GM12878 (cell line): Measurements from ENCODE around the gene CYP51A1. TPM values are rescaled to one million over a fixed set of nuclear protein-coding genes. Genes with fewer than 3 reads are reported as not detected.

ENCODE experiments used
- ATAC-seq: fragments of 200-7000 bp; cut with Tn5 transposase; 3 replicates; pipeline ENCODE4 v1.9.1; 2020; ENCODE audit warnings: mild to moderate bottlenecking, moderate library complexity
- BruUV-seq: library from RNA; stranded (reverse); fragments of 400-500 nt; replicated peaks from 2 replicates; lab custom pipeline; 2021; lab: Mats Ljungman, UMichigan
- CTCF ChIA-PET: fragments of 300-600 bp; sonication (Branson Sonifier 250); formaldehyde crosslinking; extraction: SDS; loops from one replicate; lab custom pipeline; 2021; ENCODE audit warnings: inconsistent platforms; lab: Yijun Ruan, JAX
- POLR2A ChIA-PET: fragments of 350-600 bp; formaldehyde crosslinking; extraction: SDS; loops from one replicate; lab custom pipeline; 2021; ENCODE audit warnings: inconsistent platforms; lab: Charles Lee
- RAD21 ChIA-PET: fragments of 300-600 bp; sonication (Branson Sonifier 250); formaldehyde crosslinking; loops from one replicate; lab custom pipeline; 2023; ENCODE audit warnings: antibody characterized with exemption; ENCODE audit not compliant: unreplicated experiment; lab: Charles Lee
- SMC1A ChIA-PET: fragments of 300-600 bp; sonication (Branson Sonifier 250); formaldehyde crosslinking; loops from one replicate; lab custom pipeline; 2023; ENCODE audit not compliant: unreplicated experiment, uncharacterized antibody; lab: Charles Lee
- DNase-seq: peaks from one replicate; pipeline ENCODE4 v3.0.0-alpha.2; 2011; ENCODE audit warnings: low read depth, low spot score
- FAIRE-seq: peaks from 3 replicates; lab custom pipeline; 2011; peaks lifted over from hg19 to GRCh38; lab: Jason Lieb, UNC
- H2AFZ ChIP-seq: 2 replicates; pipeline ENCODE4 v1.6.0; 2011; ENCODE audit warnings: low read depth, low read length, control low read depth; ENCODE audit not compliant: control insufficient read depth
- H3K27ac ChIP-seq: 2 replicates; pipeline ENCODE4 v1.5.1; 2011; ENCODE audit warnings: control low read depth; ENCODE audit not compliant: control insufficient read depth, insufficient read depth
- H3K27me3 ChIP-seq, 2 experiments: replicated peaks in 1 of 2; 2 replicates each; pipeline versions ENCODE4 v1.6.0 to v1.6.1; 2011; ENCODE audit warnings: low read length in 1 of 2; ENCODE audit not compliant: control insufficient read depth in 2 of 2, insufficient read depth in 2 of 2
- H3K36me3 ChIP-seq, 2 experiments: 2 replicates each; pipeline ENCODE4 v1.5.1; 2011; ENCODE audit warnings: low read length in 1 of 2; ENCODE audit not compliant: control insufficient read depth in 2 of 2, insufficient read depth in 2 of 2
- H3K4me1 ChIP-seq: 2 replicates; pipeline ENCODE4 v1.6.1; 2011; ENCODE audit warnings: mild to moderate bottlenecking, low read length, moderate library complexity, mixed read lengths; ENCODE audit not compliant: control insufficient read depth, insufficient read depth
- H3K4me2 ChIP-seq: 2 replicates; pipeline ENCODE4 v1.6.0; 2011; ENCODE audit warnings: control low read depth; ENCODE audit not compliant: control insufficient read depth, insufficient read depth
- H3K4me3 ChIP-seq: fragments of 200-600 bp; sonication (generic); 2 replicates; pipeline ENCODE4 v1.5.1; 2016
- H3K79me2 ChIP-seq: 2 replicates; pipeline ENCODE4 v1.6.0; 2011; ENCODE audit warnings: low read length; ENCODE audit not compliant: control insufficient read depth, insufficient read depth
- H3K9ac ChIP-seq: 2 replicates; pipeline ENCODE4 v1.8.0; 2011; ENCODE audit warnings: low read length, control low read depth, mixed read lengths; ENCODE audit not compliant: control insufficient read depth, insufficient read depth
- H3K9me3 ChIP-seq: replicated peaks from 3 replicates; pipeline ENCODE4 v1.5.1; 2011; ENCODE audit warnings: mild to moderate bottlenecking, low read length; ENCODE audit not compliant: control insufficient read depth, insufficient read depth
- H4K20me1 ChIP-seq: 2 replicates; pipeline ENCODE4 v1.6.0; 2011; ENCODE audit not compliant: control insufficient read depth, insufficient read depth
- ATF7 ChIP-seq: fragments of 450-650 bp; IDR thresholded peaks from 2 replicates; pipeline ENCODE4 v1.6.1; 2016; ENCODE audit warnings: low read depth, mild to moderate bottlenecking
- BCL3 ChIP-seq: IDR thresholded peaks from 2 replicates; pipeline ENCODE4 v1.6.1; 2011; ENCODE audit warnings: borderline replicate concordance, low read depth, mild to moderate bottlenecking, moderate library complexity, low read length; ENCODE audit not compliant: insufficient read depth, poor library complexity, severe bottlenecking
- BHLHE40 ChIP-seq, 2 experiments: fragments of 450-650 bp in 1 of 2; IDR thresholded peaks; 2 replicates each; pipeline ENCODE4 v1.6.1; 2011 to 2017; ENCODE audit warnings: low read depth in 2 of 2, borderline replicate concordance in 1 of 2, improper control_type of control experiment in 1 of 2, low read length in 1 of 2, mild to moderate bottlenecking in 1 of 2
- GABPA ChIP-seq: IDR thresholded peaks from 2 replicates; pipeline ENCODE4 v1.6.1; 2014; ENCODE audit warnings: antibody characterized with exemption, low read depth, mild to moderate bottlenecking, inconsistent platforms
- GATAD2B ChIP-seq: fragments of 450-650 bp; conservative IDR thresholded peaks from 2 replicates; pipeline ENCODE4 v1.6.1; 2017; ENCODE audit warnings: low read depth, mild to moderate bottlenecking, moderate library complexity
- IKZF2 ChIP-seq, 2 experiments: fragments of 450-650 bp; IDR thresholded peaks; 2 replicates each; pipeline ENCODE4 v1.6.1; 2017; ENCODE audit warnings: mild to moderate bottlenecking in 2 of 2, moderate library complexity in 2 of 2
- LARP7 ChIP-seq: fragments of 450-650 bp; IDR thresholded peaks from 2 replicates; pipeline ENCODE4 v1.6.1; 2017; ENCODE audit warnings: mild to moderate bottlenecking
- MEF2B ChIP-seq: fragments of 450-650 bp; IDR thresholded peaks from 2 replicates; pipeline ENCODE4 v1.6.1; 2018; ENCODE audit warnings: mild to moderate bottlenecking, moderate library complexity; ENCODE audit not compliant: partially characterized antibody, poor library complexity, severe bottlenecking
- MTA2 ChIP-seq: fragments of 450-650 bp; IDR thresholded peaks from 2 replicates; pipeline ENCODE4 v1.6.1; 2016; ENCODE audit warnings: low read depth, mild to moderate bottlenecking, moderate library complexity
- NBN ChIP-seq: fragments of 450-650 bp; IDR thresholded peaks from 2 replicates; pipeline ENCODE4 v1.6.1; 2016
- NR2F1 ChIP-seq: fragments of 450-650 bp; conservative IDR thresholded peaks from 2 replicates; pipeline ENCODE4 v1.6.1; 2017; ENCODE audit warnings: mild to moderate bottlenecking
- RELA ChIP-seq: fragments of 450-650 bp; IDR thresholded peaks from 2 replicates; pipeline ENCODE4 v1.8.0; 2014; ENCODE audit warnings: borderline replicate concordance; ENCODE audit not compliant: partially characterized antibody
- SREBF2 ChIP-seq: IDR thresholded peaks from 2 replicates; pipeline ENCODE4 v1.6.1; 2012; ENCODE audit warnings: mild to moderate bottlenecking, low read length
- ZBTB33 ChIP-seq: fragments of 450-650 bp; IDR thresholded peaks from 2 replicates; pipeline ENCODE4 v1.6.1; 2017; ENCODE audit warnings: mild to moderate bottlenecking
- WGBS: methylation state at CpG from one replicate; pipeline ENCODE4 v1.1.6; 2016; ENCODE audit warnings: low lambda C conversion rate; ENCODE audit not compliant: insufficient replicate concordance, insufficient coverage; ENCODE audit errors: missing lambda C conversion rate; 5-methylcytosine and 5-hydroxymethylcytosine counted together
- in situ Hi-C: fragments of 300-500 bp; cut with MboI; formaldehyde crosslinking; loops from 9 replicates; pipeline ENCODE4 v1.14.3; 2018; ENCODE audit warnings: mixed read lengths
- intact Hi-C: fragments of 100-400 bp; cut with micrococcal nuclease; formaldehyde crosslinking; loops from one replicate; pipeline ENCODE4 v1.14.2; 2022; ENCODE audit not compliant: unreplicated experiment
- polyA plus RNA-seq, 11 experiments: library from polyadenylated mRNA; depleted of rRNA in 4 of 11; unstranded in 6 of 11; stranded (reverse) in 5 of 11; fragments of >200 nt; fragmentation: Nextera tagmentation in 4 of 11; fragmentation: Illumina TruSeq in 1 of 11; extraction: Ambion mirVana in 4 of 11; extraction: Trizol in 1 of 11; gene quantifications; 1 replicate in 1 of 11; 2 replicates in 10 of 11; pipeline versions ENCODE4 v1.2.1 to v1.2.3, GENCODE V29; 2011 to 2016; ENCODE audit warnings: inconsistent platforms in 2 of 11, missing spikeins in 2 of 11, low read depth in 1 of 11
- total RNA-seq, 4 experiments: library from RNA; depleted of rRNA in 3 of 4; stranded (reverse); fragments of >200 nt in 3 of 4; fragmentation: Illumina TruSeq in 1 of 4; extraction: Trizol in 1 of 4; gene quantifications; 2 replicates each; pipeline versions ENCODE4 v1.2.1 to v1.2.3, GENCODE V29; 2013 to 2021
- TF ChIP-seq, protein P1 (sequence below): fragments of 450-650 bp; IDR thresholded peaks from 2 replicates; pipeline ENCODE4 v1.6.1; 2018; ENCODE audit warnings: mild to moderate bottlenecking, low read depth, moderate library complexity; ENCODE audit not compliant: partially characterized antibody
- TF ChIP-seq, protein P2 (sequence below): fragments of 450-650 bp; IDR thresholded peaks from 2 replicates; pipeline ENCODE4 v1.6.1; 2017; ENCODE audit warnings: borderline replicate concordance

Gene CYP51A1
- total and polyA plus RNA-seq, 10 of the 15 experiments (the other 5 are each of a cell fraction or from before 2014, with no cell fraction given): 21.5 to 113 (median 61.8) TPM

DNA sequence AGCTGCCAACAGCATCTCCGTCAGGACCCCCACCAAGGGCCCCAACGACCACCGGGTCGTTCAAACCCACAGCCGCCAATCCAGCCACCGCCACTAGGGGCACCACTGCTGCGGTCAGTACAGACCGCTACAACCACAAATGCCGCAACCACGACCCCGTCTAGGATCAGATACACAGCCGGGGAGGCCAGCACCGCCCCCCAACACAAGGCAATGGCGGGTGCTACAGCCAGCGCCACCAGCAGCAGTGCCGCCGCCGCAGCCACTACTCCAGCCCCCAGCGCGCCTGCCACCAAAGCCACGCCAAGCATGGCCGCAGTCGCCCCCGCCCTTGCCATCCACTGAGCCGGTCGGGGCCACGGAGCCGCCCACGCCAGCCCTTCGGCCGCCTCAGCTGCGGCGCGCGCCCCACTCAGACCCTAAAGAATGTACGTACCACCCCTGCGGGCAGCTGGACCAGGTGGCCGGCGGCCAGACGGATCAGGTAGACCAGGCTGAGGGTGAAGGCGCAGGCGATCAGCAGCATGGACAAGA lies 473 bp downstream of the CYP51A1 start:
- ChIA-PET POLR2A (interaction anchor here (0.6 to 2.0 kb wide), 10 partner anchors 18 to 315 kb away, joined by 3 to 8 read pairs (median 4); partner anchors contain the start of genes ANKIB1, GATAD1 and KRIT1), SMC1A (interaction anchor here (0.9 to 2.0 kb wide), 4 partner anchors 9 to 314 kb away, joined by 3 to 11 read pairs (median 6); partner anchors contain the start of gene GATAD1), RAD21 (no interaction called here), CTCF (interaction anchor here (1.0 to 2.5 kb wide), 2 partner anchors 187 to 315 kb away, joined by 3 to 9 read pairs; no protein-coding TSS in a partner anchor)
- in situ Hi-C loops: no loop called here
- Histone ChIP-seq H3K9ac (peak overlapping the region; percentile 94), H3K4me2 (peak overlapping the region; percentile 71), H3K27ac (peak overlapping the region; percentile 99), H2AFZ (peak overlapping the region; percentile 99), H3K4me1 (peaks cover 3% of the 10 kb centered on the region; the same call in 1 of the 2 replicates), H3K4me3 (peak overlapping the region; percentile 79), H4K20me1 (no peaks in the 10 kb centered on the region), H3K27me3 (no peaks in the 10 kb centered on the region), H3K79me2 (peaks cover 50% of the 10 kb centered on the region), H3K9me3 (no peaks in the 10 kb centered on the region; the same call in 2 of the 3 replicates), H3K36me3 (peaks cover 0 to 3% of the 10 kb centered on the region in 2 experiments; a peak in 1 of 4 replicates)
- BruUV-seq: no TSS peak
- 1% methylated on average over 42 of the region's 42 CpGs for whole genome bisulfite sequencing
- ATAC-seq (peak; percentile 57), DNase-seq (no peak), FAIRE-seq (no peak)
- intact Hi-C loops: loop anchor here (2.0 to 5.0 kb wide), 4 partner anchors 113 to 315 kb away; partner anchors contain the start of genes AKAP9, ANKIB1, KRIT1 and MTERF1
- peak in 1 of 2 experiments; percentile 52; a peak in 2 of 4 replicates for TF ChIP-seq BHLHE40 (IDR thresholded peaks at IDR 0.05; ENCODE audit: borderline replicate concordance in 1 of 2, low read depth in 2 of 2, low read length in 1 of 2)
- TF ChIP-seq, protein P1, sequence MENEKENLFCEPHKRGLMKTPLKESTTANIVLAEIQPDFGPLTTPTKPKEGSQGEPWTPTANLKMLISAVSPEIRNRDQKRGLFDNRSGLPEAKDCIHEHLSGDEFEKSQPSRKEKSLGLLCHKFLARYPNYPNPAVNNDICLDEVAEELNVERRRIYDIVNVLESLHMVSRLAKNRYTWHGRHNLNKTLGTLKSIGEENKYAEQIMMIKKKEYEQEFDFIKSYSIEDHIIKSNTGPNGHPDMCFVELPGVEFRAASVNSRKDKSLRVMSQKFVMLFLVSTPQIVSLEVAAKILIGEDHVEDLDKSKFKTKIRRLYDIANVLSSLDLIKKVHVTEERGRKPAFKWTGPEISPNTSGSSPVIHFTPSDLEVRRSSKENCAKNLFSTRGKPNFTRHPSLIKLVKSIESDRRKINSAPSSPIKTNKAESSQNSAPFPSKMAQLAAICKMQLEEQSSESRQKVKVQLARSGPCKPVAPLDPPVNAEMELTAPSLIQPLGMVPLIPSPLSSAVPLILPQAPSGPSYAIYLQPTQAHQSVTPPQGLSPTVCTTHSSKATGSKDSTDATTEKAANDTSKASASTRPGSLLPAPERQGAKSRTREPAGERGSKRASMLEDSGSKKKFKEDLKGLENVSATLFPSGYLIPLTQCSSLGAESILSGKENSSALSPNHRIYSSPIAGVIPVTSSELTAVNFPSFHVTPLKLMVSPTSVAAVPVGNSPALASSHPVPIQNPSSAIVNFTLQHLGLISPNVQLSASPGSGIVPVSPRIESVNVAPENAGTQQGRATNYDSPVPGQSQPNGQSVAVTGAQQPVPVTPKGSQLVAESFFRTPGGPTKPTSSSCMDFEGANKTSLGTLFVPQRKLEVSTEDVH: no peak
- TF ChIP-seq NR2F1: peak; percentile 83
- TF ChIP-seq ATF7: no peak
- TF ChIP-seq GATAD2B: peak; percentile 98
- peak; percentile 46 for TF ChIP-seq RELA
- peak; percentile 70; the same call in 1 of the 2 replicates for TF ChIP-seq MTA2
- TF ChIP-seq MEF2B: peak; percentile 43
- peak; percentile 16 for TF ChIP-seq BCL3
- TF ChIP-seq IKZF2 (IDR thresholded peaks at IDR 0.05): peak; percentile 76 to 87
- TF ChIP-seq GABPA: no peak
- TF ChIP-seq SREBF2: no peak
- peak; percentile 70; the same call in 1 of the 2 replicates for TF ChIP-seq ZBTB33
- peak; percentile 75; the same call in 1 of the 2 replicates for TF ChIP-seq LARP7
- TF ChIP-seq, protein P2, sequence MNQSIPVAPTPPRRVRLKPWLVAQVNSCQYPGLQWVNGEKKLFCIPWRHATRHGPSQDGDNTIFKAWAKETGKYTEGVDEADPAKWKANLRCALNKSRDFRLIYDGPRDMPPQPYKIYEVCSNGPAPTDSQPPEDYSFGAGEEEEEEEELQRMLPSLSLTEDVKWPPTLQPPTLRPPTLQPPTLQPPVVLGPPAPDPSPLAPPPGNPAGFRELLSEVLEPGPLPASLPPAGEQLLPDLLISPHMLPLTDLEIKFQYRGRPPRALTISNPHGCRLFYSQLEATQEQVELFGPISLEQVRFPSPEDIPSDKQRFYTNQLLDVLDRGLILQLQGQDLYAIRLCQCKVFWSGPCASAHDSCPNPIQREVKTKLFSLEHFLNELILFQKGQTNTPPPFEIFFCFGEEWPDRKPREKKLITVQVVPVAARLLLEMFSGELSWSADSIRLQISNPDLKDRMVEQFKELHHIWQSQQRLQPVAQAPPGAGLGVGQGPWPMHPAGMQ: peak; percentile 94
- peak; percentile 88 for TF ChIP-seq NBN
